Heart left ventricle (tissue), 16 donors: Measurements from ENCODE around the gene ZMYND15. TPM values are rescaled to one million over a fixed set of nuclear protein-coding genes. Genes with fewer than 3 reads are reported as not detected.

ENCODE experiments used
- ATAC-seq, 4 donors: fragments of 200-7000 bp; cut with Tn5 transposase; one replicate each; pipeline ENCODE4 v1.9.1; 2020 to 2022; ENCODE audit warnings: moderate library complexity in 4 of 4, mild to moderate bottlenecking in 3 of 4, moderate number of reproducible peaks in 1 of 4
- DNase-seq, 5 donors: peaks; one replicate each; pipeline ENCODE4 v3.0.0-alpha.2; 2020
- H3K27ac ChIP-seq, 12 donors: fragments of 200-600 bp; sonication (generic) in 4 of 12; one replicate each; pipeline versions ENCODE4 v1.5.0 to v1.8.0; 2016 to 2022; ENCODE audit warnings: mild to moderate bottlenecking in 2 of 12
- H3K27me3 ChIP-seq, 9 donors: fragments of 200-600 bp; sonication (generic) in 2 of 9; one replicate each; pipeline versions ENCODE4 v1.5.1 to v1.8.0; 2016 to 2022; ENCODE audit warnings: mild to moderate bottlenecking in 3 of 9
- H3K36me3 ChIP-seq, 9 donors: fragments of 200-600 bp; sonication (generic) in 2 of 9; one replicate each; pipeline versions ENCODE4 v1.5.0 to v1.8.0; 2018 to 2022; ENCODE audit warnings: mild to moderate bottlenecking in 2 of 9
- H3K4me1 ChIP-seq, 12 donors: fragments of 200-600 bp; sonication (generic) in 4 of 12; one replicate each; pipeline versions ENCODE4 v1.5.0 to v1.8.0; 2016 to 2022; ENCODE audit warnings: mild to moderate bottlenecking in 3 of 12
- H3K4me3 ChIP-seq, 12 donors: fragments of 200-600 bp; sonication (generic) in 4 of 12; one replicate each; pipeline versions ENCODE4 v1.5.0 to v1.8.0; 2017 to 2022; ENCODE audit warnings: mild to moderate bottlenecking in 9 of 12, moderate library complexity in 4 of 12
- H3K9me3 ChIP-seq, 12 donors: fragments of 200-600 bp; sonication (generic) in 4 of 12; one replicate each; pipeline versions ENCODE4 v1.5.0 to v1.8.0; 2016 to 2022; ENCODE audit warnings: mild to moderate bottlenecking in 1 of 12
- POLR2A ChIP-seq, 2 donors: fragments of 450-650 bp; IDR thresholded peaks; one replicate each; pipeline ENCODE4 v1.6.1; 2017; ENCODE audit warnings: antibody characterized with exemption in 2 of 2, mild to moderate bottlenecking in 2 of 2, moderate library complexity in 2 of 2
- WGBS, 4 donors: extraction: QIAGEN DNeasy Blood & Tissue Kit in 2 of 4; methylation state at CpG; one replicate each; pipeline versions ENCODE4 v1.1.5 to v1.1.7; 2013 to 2018; 5-methylcytosine and 5-hydroxymethylcytosine counted together
- intact Hi-C, 10 donors: fragments of 100-400 bp; cut with DNase I; formaldehyde crosslinking; loops; one replicate each; pipeline versions ENCODE4 v1.11.1 to v1.14.2; 2022
- polyA plus RNA-seq, 2 donors: library from polyadenylated mRNA; stranded (reverse); fragments of 200-250 nt; gene quantifications; one replicate each; pipeline ENCODE4 v1.2.3, GENCODE V29; 2013
- total RNA-seq, 9 donors: library from RNA; depleted of rRNA in 2 of 9; stranded (reverse); fragments of >200 nt in 2 of 9; fragmentation: NEBNext Ultra II Directional in 3 of 9; extraction: Animal tissue kit (Norgen Biotek cat#: 25700) in 3 of 9; gene quantifications; one replicate each; pipeline versions ENCODE4 v1.1.0 to v1.2.4, GENCODE V29; 2016 to 2023
- TF ChIP-seq, protein P1 (sequence below), 12 donors: fragments of 200-600 bp; sonication (generic) in 4 of 12; IDR thresholded peaks; one replicate each; pipeline versions ENCODE4 v1.5.0 to v1.8.0; 2018 to 2022; ENCODE audit warnings: antibody characterized with exemption in 12 of 12, mild to moderate bottlenecking in 5 of 12
- donor health status: ischemic (EF 13 %, LVEDD 7.1; RV severe dilation, severe dysfunction).
- donor health status: healthy with polysubstance abuse.
- donor health status: DM: no; HTN: yes; CAD: no.
- donor health status: DM: no; HTN: no; CAD: no.
- donor health status: ischemic (EF 25% LVEDD 6.9; RV normal size, moderate dysfunction).
- donor health status: ischemic (EF 25% LVEDD 5.7; RV mildly dilated, moderate dysfunction).
- donor health status: healthy.
- donor health status: DM: yes; HTN: yes; CAD: no.
- donor health status: ischemic (EF 35%, LVEDD 5.7; RV mildly dilated, moderate dysfunction).
- donor health status: nonischemic (EF 11% LVEDD 7.7; RV severe dilation, severe dysfunction).
- donor health status: DM: yes; HTN: yes; CAD: no.
- donor health status: PGD.
- donor health status: ischemic (EF 29% LVEDD 5.4; RV normal size, mild dysfunction).
- donor health status: nonischemic (EF 23%, LVEDD 6.1; RV moderate dilation, normal function).

The ZMYND15 gene
- total and polyA plus RNA-seq, 11 donors, result 0.14 to 2.9 (median 0.36) TPM; not detected in 3

DNA sequence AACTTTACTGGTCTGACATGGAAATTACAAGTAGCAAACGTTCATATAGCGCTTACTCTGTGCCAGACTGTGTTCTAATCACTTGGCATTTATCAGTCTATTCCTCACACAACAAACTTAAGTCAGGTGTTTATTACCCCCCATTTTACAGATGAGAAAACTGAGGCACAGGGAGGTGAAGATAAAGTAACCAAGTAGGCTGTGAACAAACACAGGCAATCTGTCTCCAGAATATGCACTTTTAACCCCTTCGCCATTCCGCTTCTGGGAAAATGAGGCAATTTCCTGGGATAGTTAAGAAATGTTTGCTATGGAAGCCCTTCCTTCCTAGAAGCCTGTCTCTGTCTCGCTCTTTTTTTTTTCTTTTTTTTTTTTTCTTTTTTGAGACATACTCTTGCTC lies 12.3 kb downstream of the ZMYND15 start:
- Histone ChIP-seq H3K4me3 (no peak overlapping the region), H3K27me3 (peaks cover 0 to 22% (median 12%) of the 10 kb centered on the region in 9 donors), H3K27ac (no peak overlapping the region), H3K4me1 (peaks cover 0 to 24% (median 0%) of the 10 kb centered on the region in 12 donors), H3K36me3 (no peaks in the 10 kb centered on the region), H3K9me3 (no peaks in the 10 kb centered on the region)
- ATAC-seq (no peak), DNase-seq (no peak)
- intact Hi-C loops, result no loop called here
- 54 to 69% (median 57%) methylated on average over 5 of the region's 5 CpGs for WGBS, 4 donors
- no peak for TF ChIP-seq POLR2A (IDR thresholded peaks at IDR 0.05)
- TF ChIP-seq, protein P1, sequence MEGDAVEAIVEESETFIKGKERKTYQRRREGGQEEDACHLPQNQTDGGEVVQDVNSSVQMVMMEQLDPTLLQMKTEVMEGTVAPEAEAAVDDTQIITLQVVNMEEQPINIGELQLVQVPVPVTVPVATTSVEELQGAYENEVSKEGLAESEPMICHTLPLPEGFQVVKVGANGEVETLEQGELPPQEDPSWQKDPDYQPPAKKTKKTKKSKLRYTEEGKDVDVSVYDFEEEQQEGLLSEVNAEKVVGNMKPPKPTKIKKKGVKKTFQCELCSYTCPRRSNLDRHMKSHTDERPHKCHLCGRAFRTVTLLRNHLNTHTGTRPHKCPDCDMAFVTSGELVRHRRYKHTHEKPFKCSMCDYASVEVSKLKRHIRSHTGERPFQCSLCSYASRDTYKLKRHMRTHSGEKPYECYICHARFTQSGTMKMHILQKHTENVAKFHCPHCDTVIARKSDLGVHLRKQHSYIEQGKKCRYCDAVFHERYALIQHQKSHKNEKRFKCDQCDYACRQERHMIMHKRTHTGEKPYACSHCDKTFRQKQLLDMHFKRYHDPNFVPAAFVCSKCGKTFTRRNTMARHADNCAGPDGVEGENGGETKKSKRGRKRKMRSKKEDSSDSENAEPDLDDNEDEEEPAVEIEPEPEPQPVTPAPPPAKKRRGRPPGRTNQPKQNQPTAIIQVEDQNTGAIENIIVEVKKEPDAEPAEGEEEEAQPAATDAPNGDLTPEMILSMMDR (IDR thresholded peaks at IDR 0.05), result no peak

DNA sequence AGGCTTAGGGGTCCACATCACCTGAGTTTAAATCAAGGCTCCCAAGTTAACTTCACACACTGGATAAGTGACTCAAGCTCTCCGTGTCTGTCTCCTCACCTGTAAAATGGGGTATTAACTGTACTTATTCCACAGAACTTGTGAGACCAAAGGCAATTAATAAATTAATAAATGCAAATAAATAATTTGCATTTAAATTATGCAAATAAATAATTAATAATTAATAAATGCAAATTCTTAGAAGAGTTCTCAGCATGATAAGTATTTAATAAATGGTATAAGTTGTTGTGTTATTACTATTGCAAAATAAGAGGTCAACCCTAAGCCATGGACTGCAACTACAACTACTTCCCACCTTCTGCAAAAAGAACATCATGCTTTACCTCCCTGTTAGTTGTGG lies 13.8 kb downstream of the ZMYND15 start:
- intact Hi-C loops, result no loop called here
- TF ChIP-seq, protein P1 (IDR thresholded peaks at IDR 0.05), result no peak
- no peak for TF ChIP-seq POLR2A (IDR thresholded peaks at IDR 0.05)

DNA sequence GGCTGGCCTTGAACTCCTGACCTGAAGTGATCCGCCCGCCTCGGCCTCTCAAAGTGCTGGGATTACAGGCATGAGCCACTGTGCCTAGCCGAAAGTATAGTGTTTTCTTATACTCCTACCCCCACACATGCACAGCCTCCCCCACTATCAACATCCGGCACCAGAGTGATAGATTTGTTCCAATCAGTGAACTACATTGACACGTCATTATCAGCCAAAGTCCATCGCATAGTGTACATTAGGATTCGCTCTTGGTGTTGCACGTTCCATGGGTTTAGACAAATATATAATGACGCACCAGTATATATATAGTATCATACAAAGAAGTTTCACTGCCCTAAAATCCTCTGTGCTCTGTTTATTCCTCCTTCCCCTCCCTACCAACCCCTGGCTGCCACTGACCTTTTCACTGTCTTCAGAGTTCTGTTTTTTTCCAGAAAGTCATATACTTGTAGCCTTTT lies 20.2 kb downstream of the ZMYND15 start:
- H3K9me3 ChIP-seq, result no peaks in the 10 kb centered on the region
- H3K27ac ChIP-seq, result peak overlapping the region in 2 of 12 donors; percentile 30 to 54
- no peaks in the 10 kb centered on the region for H3K36me3 ChIP-seq
- TF ChIP-seq, protein P1 (IDR thresholded peaks at IDR 0.05), result no peak
- TF ChIP-seq POLR2A (IDR thresholded peaks at IDR 0.05), result no peak
- H3K4me3 ChIP-seq, result no peak overlapping the region
- ATAC-seq (peak in 3 of 4 donors; percentile 18 to 83 (median 57)), DNase-seq (no peak)
- H3K27me3 ChIP-seq, result peaks cover 0 to 15% (median 3%) of the 10 kb centered on the region in 9 donors
- WGBS, 4 donors, result 73 to 76% (median 75%) methylated on average over 10 of the region's 10 CpGs
- intact Hi-C loops, result no loop called here
- peaks cover 0 to 11% (median 0%) of the 10 kb centered on the region in 12 donors for H3K4me1 ChIP-seq

More for the DNA sequence above, 13.8 kb downstream of the ZMYND15 start:
- H3K4me3 ChIP-seq, result no peak overlapping the region
- ATAC-seq, result no peak
- 84 to 96% (median 88%) methylated on average over 1 of the region's 1 CpG for WGBS, 4 donors
- no peak for DNase-seq
- H3K9me3 ChIP-seq, result no peaks in the 10 kb centered on the region
- H3K4me1 ChIP-seq, result peaks cover 0 to 11% (median 0%) of the 10 kb centered on the region in 12 donors
- H3K27ac ChIP-seq, result no peak overlapping the region
- no peaks in the 10 kb centered on the region for H3K36me3 ChIP-seq
- peaks cover 0 to 22% (median 12%) of the 10 kb centered on the region in 9 donors for H3K27me3 ChIP-seq

DNA sequence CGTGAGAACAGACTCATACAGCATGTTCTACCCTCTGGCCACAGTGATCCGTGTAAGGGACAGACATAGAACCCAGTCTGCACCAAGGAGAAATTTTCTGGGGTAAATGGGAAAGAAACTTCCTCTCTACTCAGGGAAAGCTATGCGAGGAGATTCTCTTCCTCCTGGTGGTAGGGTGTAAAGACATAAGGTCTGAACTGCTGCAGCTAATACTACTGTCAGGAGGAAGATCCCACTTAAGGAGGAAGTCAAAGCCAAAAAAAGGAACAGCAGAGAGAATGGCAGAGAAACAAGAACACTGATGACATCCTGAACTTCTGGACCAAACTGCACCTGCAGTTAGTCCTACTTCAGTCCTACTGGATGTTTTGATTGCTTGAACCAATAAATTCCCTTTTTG lies 25.0 kb downstream of the ZMYND15 start:
- H3K4me3 ChIP-seq, result no peak overlapping the region
- H3K4me1 ChIP-seq, result peaks cover 0 to 44% (median 0%) of the 10 kb centered on the region in 12 donors
- no peaks in the 10 kb centered on the region for H3K36me3 ChIP-seq
- H3K27me3 ChIP-seq, result peaks cover 0 to 15% (median 0%) of the 10 kb centered on the region in 9 donors
- DNase-seq (no peak), ATAC-seq (peak; percentile 42 to 71 (median 58))
- intact Hi-C loops, result no loop called here
- TF ChIP-seq, protein P1 (IDR thresholded peaks at IDR 0.05), result no peak
- no peak for TF ChIP-seq POLR2A (IDR thresholded peaks at IDR 0.05)
- 67 to 76% (median 72%) methylated on average over 3 of the region's 3 CpGs for WGBS, 4 donors
- H3K9me3 ChIP-seq, result no peaks in the 10 kb centered on the region
- peak overlapping the region in 5 of 12 donors; percentile 38 to 93 (median 41) for H3K27ac ChIP-seq
